Fibroblast of villous mesenchyme (primary cell): Measurements from ENCODE around the gene FABP3. TPM values are rescaled to one million over a fixed set of nuclear protein-coding genes. Genes with fewer than 3 reads are reported as not detected.

ENCODE experiments used
- DNase-seq: peaks from one replicate; pipeline ENCODE4 v3.0.0-alpha.2; 2010; ENCODE audit warnings: low read depth
- H3K4me3 ChIP-seq: 2 replicates; pipeline ENCODE4 v1.5.1; 2011; ENCODE audit warnings: low read depth, mild to moderate bottlenecking, low read length
- CTCF ChIP-seq: IDR thresholded peaks from 2 replicates; pipeline ENCODE4 v1.5.1; 2012; ENCODE audit warnings: low read depth, mild to moderate bottlenecking, low read length; ENCODE audit not compliant: insufficient read depth
- total RNA-seq: library from RNA; depleted of rRNA; stranded (reverse); fragments of >200 nt; gene quantifications from 2 replicates; pipeline ENCODE4 v1.2.3, GENCODE V29; 2012

The FABP3 gene
- total RNA-seq, 1 donor: 54.8 TPM

DNA sequence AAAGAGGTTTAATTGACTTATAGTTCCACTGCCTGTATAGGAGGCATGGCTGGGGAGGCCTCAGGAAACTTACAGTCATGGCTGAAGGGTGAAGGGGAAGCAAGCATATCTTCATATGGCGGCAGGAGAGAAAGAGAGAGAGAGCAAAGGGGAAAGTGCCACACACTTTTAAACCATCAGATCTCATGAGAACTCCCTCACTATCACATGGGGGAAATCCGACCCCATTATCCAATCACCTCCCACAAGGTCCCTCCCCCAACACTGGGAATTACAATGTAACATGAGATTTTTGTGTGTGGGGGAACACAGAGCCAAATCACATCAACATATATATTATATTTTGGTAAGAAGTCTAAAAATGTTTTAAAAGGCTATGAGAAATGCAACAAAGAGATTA, 27.2 kb downstream of the FABP3 start:
- TF ChIP-seq CTCF: no peak
- no peak overlapping the region for H3K4me3 ChIP-seq
- no peak for DNase-seq

DNA sequence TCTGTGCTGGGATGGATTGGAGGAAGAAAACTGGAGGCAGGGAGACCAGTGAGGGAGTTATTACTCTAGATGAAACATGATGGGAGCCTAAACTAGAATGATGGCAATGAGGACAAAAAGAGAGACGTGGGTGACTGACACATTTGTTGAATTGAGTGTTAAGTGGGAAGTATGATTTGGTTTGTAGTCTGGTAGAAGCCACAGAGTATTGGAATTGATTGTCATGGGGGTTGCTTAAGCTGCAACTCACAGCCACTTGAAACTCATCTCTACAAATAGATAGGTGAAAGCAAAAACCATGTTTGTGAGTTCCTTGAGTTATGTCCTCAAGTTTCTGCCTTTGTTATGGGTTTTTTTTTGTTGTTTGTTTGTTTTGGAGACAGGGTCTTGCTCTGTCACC, 28.4 kb downstream of the FABP3 start:
- H3K4me3 ChIP-seq: no peak overlapping the region
- no peak for DNase-seq
- TF ChIP-seq CTCF: no peak

DNA sequence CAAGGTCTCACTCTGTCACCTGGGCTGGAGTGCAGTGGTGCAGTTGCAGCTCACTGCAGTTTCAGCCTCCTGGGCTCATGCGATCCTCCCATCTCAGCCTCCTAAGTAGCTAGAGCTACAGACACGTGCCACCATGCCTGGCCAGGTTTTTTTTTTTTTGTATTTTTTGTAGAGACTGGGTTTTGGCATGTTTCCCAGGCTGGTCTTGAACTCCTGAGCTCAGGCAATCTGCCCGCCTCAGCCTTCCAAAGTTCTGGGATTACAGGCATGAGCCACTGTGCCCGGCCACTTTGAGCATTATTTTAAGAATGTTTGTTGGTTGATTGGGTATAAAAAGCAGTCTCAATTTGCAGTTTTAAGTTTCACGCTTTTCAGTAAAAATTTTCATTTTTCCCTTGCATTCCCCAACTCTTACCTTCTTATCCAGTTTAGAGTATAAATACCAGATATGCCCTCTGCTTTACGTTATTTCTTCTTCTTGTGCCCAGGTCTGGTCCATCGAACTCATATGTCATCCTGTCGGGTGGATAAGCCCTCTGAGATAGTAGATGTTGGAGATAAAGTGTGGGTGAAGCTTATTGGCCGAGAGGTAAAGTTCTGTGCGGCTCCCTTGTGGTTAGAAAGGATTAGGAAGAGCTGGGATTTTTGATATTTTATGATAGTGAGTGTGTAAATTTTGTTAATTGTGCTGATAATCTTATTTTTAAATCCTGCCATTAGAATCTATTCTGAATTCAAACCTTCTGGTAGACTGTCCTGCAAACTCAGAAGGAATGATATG, 36.0 kb downstream of the FABP3 start:
- no peak for TF ChIP-seq CTCF
- DNase-seq: no peak
- H3K4me3 ChIP-seq: no peak overlapping the region

DNA sequence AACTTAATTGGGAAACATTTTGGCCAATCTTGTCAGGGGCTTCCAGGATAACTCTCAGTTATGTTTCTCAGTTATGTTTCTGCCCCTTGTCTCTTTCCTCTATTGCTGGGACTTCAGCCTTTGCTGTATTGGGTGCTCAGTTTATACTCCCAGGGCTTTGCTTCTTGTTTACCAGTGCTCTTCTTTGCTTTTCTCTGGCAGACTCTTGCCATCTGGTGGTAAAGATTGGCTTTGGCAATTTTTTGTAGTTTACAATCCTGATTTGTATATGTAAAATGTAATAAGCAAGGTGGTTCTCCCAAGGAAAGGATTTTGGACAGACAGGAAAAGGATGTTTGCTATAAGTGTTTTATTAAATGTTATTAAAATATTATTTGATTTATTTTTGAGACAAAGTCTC, 37.9 kb downstream of the FABP3 start:
- H3K4me3 ChIP-seq: no peak overlapping the region
- TF ChIP-seq CTCF: peak; percentile 62
- peak; percentile 65 for DNase-seq

GRCh38 chr1:31327381-31327780, 45.5 kb downstream of the FABP3 start:
- TF ChIP-seq CTCF: no peak
- peak; percentile 69 for DNase-seq
- H3K4me3 ChIP-seq: no peak overlapping the region

DNA sequence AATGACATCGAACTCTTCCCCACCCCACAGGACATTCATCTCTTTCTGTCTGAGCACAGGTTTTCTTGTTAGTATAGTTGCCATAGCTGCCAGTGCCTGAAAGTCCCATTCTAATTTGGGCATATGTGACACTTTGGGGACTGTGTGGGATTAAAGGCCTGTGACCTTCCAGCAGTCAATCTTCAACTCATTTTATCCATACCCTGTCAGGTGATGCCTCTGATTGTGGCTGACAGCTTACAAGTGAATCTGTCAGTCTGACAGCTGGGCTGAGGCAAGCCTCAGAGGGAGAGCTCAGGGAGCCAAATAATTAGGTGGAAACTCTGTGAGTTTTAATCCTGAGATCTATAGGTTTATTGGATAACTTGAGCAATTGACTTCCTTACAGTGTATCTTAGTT, 46.4 kb downstream of the FABP3 start:
- no peak for DNase-seq
- no peak for TF ChIP-seq CTCF
- no peak overlapping the region for H3K4me3 ChIP-seq

DNA sequence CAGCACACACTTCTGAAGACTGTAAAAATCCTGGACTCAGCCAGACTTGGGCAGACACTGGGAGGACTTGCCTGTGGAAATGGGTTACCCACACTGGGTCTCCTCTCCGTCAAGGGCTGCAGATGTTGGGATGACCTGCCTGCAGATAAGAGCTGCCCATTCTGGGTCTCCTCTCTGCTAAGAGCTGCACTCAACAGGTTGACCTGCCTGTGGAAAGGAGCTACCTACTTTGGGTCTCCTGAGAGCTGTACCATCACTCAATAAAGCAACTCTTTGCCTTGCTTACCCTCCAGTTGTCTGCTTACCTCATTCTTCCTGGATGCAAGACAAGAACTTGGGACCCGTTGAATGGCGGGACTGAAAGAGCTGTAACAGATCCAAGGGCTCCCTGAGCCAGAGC, 47.9 kb downstream of the FABP3 start:
- DNase-seq: no peak
- TF ChIP-seq CTCF: no peak
- no peak overlapping the region for H3K4me3 ChIP-seq
